Activated naive CD4-positive, alpha-beta T cell (primary cell): ENCODE results near the gene PCSK1N.

Experiments used
- DNase-seq, 4 experiments: peaks; one replicate each; lab custom pipeline; 2025; lab: John Stamatoyannopoulos, UW

The PCSK1N gene

DNA sequence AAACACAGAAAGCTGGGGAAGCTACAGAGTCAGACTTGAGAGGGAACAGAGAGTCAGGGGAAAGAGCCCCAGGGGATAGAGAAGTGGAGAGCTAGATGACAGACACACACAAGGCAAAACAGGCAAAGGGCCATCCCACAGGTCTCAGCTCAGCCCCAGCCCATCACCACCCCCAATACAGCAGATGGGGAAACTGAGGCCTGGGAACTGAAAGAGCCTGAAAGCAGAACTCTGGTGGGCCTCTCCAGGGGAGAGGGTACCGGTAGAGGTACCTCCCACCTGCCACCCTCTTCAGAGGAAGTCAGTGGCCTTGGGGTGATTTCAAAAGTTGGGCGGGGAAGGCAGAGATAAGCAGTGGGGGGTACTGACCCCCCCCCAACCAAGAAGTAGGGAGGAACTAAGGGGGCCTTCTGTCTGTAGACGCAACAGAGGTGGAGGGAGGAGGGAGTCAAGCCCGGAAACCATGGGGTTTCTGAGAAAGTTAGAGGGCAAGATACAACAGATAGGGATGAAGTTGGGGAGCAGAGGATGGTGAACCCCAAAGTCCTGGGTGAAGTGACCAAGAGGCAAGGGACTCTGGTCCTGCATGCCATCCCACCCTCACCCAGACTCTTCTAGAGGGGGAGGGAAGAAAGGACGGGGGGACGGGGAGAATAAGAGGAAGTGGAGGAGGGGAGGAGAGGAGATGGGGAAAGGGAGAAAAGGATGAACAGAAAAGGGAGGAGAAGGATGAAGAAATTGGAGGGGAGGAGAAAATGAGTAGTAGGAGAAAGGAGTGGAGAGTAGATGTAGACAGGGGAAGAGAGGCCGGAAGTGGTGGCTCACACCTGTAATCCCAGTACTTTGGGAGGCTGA, 45.8 kb downstream of the PCSK1N start:
- no peak for DNase-seq

DNA sequence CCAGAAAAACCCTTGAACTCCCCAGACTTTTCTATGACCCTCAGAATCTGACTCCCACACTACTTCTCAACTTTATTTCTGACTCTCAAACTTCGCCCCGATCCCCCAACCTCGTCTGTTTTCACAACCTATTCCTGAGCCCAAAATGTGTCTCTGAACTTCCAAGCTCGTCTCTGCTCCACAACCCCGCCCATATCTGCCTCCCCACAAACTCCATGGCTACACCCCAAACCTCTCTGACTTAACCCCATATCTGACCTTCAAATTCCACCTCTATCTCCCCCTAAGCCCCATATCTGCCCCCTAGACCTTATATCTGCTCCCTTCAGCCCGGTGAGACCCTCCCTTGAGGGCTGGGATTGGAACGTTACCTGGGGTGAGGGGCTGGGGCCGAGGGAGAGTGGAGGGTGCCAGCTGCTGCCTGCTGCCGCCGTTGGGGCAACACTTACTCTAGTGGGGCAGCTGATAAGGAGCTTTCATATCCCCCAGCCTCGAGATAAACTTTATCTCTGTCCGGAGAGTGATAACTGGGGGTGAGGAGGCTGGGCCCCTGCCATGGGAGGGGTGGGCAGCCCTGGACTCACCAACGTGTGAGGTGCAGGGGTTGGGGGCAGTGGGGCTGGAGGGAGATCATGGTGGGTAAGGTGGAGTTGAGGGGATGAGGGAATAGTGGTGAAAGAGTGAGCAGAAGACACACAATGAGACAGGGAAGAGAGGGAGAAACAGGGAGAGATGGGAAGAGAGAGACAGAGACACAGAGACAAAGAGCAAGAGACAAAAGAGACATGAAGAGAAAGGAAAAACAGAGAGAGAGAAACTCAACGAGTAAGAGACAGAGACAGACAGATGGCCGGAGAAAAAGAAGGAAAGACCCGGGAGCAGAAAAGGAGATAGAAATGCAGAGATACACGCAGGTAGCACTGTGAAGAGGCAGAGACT, 47.6 kb downstream of the PCSK1N start:
- no peak for DNase-seq

DNA sequence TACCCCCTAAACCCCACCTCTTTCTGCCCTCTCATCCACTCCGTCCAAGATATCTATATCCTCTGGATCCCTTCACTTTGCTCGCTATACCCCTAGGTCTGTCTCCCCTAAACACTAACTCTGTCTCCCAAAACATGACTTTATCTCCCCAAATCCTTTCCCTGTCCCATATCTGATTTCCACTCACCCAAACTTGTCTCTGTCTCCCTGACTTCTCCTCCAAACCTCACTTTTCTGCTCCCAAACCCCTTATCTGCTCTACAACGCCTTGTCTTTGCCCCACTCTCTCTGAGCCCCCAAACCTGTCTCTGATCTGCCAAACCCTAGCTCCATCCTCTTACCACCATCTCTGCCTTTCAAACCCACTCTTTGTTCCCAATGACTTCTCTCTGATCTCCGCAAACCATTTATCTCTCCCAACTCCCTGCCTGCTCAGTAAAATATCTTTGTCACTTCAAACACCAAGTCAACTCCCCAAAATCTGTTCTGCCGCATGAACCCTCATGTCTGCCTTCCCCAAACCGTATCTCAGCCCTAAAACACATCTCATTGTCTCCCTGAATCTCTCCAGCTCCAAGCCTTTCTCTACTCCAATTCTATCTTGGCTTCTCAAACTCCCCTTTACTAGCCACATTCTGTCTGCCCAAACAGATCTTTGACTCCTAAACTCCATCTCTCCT, 48.4 kb downstream of the PCSK1N start:
- DNase-seq: no peak

DNA sequence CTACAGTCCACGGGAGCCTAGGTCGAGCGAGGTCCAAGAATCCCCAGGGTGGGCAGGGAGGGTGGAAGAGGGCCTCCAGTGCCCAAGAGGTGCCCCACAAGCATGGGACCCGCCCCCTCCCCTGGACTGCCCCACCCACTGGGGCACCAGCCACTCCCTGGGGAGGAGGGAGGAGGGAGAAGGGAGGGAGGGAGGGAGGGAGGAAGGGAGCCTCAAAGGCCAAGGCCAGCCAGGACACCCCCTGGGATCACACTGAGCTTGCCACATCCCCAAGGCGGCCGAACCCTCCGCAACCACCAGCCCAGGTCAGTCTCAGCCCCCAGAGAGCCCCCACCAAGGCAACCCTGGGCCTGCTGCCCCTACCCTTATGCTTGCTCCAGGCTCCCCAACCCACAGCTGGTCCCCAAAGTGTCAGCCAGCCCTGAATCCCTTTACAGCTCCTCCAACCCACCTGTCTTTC, 49.0 kb downstream of the PCSK1N start, which contains the start of gene GATA1:
Gene GATA1, plus strand, starts transcription at position 250 of the 460 bp plus-strand sequence. CDS start 4,520 bp downstream, outside the sequence.
- no peak for DNase-seq

DNA sequence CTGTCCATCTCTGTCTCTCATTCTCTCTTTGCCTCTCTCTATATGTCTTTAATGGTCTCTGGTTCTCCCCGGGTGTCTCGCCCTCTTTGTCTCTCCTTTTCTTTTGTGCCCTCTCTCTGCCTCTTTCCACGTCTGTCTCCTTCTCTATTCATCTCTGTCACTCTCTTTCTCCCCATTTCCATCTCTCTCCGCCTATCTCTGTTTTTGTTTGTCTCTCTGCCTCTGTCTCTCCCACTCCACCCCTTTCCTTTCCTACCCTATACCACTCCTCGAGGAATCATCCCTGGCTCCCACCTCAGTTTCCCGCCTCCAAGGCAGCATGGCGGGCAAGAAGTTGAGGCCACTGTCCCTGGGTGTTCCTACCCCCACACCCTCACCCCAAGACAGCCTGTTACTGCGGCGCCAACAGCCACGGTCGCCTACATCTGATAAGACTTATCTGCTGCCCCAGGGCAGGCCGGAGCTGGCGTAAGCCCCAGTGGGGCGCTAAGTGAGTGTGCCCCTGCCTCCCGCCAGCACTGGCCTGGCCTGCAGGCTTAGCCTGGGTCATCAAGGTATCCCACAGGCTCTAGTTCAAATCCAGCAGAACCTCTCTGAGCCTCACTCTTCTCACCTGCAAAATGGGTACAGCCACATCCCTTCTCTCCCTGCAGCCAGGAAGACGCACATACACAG, 49.7 kb downstream of the PCSK1N start:
- DNase-seq: no peak

DNA sequence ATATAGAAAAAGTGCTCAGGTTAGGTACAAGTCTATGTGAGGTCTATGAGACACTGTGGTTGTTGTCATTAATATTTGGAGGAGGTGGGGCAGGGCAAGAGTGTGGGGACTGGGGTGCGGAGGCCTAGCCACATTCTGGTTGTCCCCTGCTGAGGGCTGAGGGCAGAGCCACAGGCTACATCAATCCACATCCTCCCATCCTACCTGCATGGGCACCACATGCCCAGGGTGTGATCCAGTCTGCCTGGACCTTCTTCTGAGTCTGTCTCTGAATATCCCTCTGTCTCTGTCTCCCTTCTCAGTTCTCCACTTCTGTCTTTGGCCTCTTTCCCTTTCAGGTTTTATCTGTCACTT, 50.2 kb downstream of the PCSK1N start:
- no peak for DNase-seq

DNA sequence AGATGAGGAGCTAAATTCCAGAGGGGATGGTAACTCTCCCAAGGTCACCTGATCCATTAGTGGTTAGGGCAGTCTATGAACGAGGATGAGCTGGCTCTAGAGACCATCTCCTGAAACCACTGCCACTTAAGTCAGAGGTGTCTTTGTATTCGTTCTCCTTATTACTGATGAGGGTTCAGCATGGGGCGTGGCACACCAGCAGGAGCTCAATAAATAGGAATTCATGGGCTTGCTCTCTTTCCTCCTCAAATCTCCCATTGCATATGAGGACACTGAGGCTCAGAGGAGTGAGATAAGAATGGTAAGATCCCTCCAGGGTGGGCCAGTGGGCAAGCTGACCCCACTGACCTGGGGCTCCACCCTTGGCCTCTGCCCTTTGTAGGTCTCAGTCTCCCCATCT, 50.7 kb downstream of the PCSK1N start:
- no peak for DNase-seq

DNA sequence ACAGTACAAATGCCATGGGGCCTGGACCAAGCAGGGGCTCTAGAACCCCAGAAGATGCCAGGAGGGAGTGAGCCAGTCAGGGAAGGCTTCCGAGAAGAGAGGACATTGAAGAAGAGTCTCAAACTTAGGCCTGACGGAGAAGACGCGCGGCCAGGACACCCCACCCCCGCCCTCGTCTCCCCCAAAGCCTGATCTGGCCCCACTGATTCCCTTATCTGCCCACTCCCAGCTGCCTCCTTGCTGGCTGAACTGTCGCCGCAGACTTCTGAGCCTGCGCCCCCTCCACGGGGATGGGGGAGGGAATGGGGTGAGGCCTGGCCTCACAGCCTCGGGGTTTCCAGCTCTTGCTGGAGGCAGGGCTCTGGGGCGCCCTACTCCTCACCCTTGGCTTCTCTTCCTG, 52.6 kb downstream of the PCSK1N start:
- DNase-seq: no peak

DNA sequence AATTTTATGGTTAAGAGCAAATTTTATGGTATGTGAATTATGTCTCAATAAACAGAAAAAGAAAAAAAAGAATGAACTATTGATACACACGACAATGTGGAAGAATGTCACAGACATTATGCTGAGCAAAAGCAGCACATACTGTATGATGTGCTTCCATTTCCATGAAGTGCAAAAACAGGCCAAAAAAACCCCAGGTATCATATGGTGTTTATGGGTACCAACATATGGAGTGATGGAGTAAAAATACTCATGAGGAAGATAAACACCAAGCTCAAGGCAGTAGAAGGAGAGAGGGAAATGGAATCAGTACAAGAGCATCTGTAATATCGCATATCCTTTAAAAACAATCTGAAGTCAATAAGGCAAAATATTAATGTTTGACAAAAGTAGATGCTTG, 53.2 kb downstream of the PCSK1N start:
- DNase-seq: no peak

DNA sequence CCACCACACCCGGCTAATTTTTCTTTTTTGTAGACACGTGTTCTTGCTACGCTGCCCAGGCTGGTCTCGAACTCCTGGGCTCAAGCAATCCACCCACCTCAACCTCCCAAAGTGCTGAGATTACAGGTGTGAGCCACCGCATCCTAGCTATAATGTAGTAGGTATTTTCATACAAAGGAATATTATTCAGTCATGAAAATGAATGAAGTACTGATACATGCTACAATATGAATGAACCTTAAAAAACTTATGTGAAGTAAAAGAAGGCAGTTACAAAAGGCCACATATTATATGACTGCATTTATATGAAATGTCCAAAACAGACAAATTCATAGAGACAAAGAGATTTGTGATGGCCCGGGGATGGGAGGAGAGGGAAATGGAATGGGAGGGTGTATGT, 53.7 kb downstream of the PCSK1N start:
- no peak for DNase-seq
